Fibroblast of skin of left biceps (primary cell): ENCODE data around the gene MTREX.
"Not testable (repeated sequence)": the region's sequence is repeated elsewhere in the genome, so short reads cannot be mapped to it uniquely, and the experiment has no call there.

Experiments used
- DNase-seq, 2 experiments: peaks; one replicate each; pipeline ENCODE4 v3.0.0-alpha.2; 2013; ENCODE audit warnings: low read depth in 2 of 2

The MTREX gene

DNA sequence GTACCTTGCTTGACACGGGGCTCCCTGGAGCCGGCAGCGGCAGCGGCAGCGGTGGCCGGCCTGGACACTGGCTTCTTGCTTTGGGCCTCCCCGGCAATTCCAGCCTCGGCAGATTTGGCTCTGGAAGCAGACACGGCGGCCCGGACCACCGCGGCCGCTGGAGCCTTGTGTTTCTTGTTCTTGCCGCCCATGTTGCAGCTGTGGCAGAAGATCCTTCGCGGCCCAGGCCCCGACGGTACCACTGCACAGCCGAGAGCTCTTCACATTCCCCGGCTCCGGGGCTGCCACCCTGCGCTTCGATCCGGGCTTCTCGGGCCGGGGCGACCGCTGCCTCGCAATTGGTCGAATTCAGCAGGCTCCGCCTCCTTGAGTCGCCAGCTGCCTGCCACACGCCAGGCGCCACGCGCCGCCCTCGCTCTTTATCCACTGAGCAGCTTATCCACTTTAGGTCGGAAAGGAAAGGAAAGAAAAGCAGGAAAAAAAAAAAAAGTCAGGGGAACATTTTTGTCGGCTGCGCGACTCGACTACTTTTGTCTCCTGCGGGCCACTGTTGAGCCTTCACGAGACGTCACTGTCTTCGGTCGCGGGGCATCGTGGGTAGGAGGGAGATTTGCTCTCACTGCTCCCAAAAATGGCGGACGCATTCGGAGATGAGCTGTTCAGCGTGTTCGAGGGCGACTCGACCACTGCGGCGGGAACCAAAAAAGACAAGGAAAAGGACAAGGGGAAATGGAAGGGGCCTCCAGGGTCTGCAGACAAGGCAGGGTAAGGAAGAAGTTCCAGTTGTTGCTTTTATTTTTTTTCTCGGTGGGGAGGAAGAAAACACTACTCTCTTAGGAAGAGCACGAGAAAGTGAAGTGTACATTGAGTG lies at the start of gene MTREX, which contains the start of gene DHX29:
Gene MTREX, plus strand, starts transcription at position 607 of the 871 bp plus-strand sequence. Its CDS starts 25 bp downstream, at position 632.
Gene DHX29, minus strand, starts transcription at position 312 of the 871 bp plus-strand sequence. Its CDS starts 121 bp downstream, at position 191.
- DNase-seq = peak; percentile 81 to 82

GRCh38 chr5:55258339-55258738 lies 49.5 kb upstream of the MTREX start:
- DNase-seq = no peak

DNA sequence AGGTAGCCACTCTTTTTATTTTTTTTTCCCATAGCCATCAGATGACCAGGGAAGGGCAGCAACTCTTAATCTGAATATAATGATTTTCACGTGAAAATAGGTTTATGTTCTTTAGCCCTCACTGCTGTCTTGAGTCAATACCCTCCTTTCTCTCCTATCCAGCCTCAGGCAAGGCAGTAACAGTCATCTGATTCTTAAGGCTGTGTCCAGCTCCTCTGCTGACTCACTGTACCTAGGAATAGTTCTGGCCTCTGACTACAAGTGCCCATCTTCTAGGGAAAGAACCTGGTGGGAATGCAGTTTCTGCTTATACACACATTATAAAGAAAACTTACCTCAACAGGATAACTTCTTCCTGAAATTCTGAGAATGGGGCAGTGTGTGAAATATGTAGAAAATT lies 31.0 kb upstream of the MTREX start:
- no peak for DNase-seq

DNA sequence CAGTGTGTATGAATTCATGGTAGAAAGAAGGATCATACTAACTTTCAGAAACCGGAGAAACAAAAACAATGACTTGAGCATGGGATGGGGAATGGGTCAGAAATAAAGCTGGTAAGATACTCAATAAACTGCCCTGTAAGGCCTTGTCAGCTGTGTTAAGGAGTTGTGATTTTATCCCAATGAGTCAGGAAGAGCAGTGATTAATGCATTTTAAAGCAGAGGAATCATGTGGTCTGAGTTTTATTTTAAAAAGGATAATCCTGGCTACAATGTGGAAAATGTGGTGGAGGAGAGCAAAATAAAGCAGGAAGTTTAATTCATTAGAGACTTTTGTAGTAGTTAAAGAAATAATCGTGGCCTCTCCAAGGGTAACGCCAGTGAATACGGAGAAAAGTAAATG lies 29.0 kb upstream of the MTREX start:
- peak in 1 of 2 experiments; percentile 2 for DNase-seq

DNA sequence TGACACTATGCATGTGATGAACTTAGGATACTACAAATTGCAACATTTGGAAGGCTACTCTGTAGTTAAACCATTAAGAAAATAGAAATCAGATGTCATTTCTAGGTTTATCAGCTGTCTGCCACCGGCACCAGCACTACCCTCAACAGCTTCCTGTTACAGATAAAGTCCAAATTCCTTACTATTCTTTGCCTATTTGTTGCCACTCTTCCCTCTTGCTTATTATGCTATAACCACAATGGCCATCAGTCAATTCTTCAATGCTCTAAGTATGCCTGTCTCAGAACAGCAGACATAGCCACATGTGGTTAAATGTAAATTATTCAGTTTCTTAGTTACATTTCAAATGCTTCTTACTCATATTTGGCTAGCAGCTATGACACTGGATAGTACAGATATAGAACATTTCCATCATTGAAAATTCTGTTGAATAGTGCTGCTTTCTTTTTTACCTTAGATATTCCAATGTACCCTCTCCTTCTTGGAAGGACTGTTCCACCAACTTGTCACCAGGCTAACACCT lies 21.3 kb upstream of the MTREX start:
- no peak for DNase-seq

DNA sequence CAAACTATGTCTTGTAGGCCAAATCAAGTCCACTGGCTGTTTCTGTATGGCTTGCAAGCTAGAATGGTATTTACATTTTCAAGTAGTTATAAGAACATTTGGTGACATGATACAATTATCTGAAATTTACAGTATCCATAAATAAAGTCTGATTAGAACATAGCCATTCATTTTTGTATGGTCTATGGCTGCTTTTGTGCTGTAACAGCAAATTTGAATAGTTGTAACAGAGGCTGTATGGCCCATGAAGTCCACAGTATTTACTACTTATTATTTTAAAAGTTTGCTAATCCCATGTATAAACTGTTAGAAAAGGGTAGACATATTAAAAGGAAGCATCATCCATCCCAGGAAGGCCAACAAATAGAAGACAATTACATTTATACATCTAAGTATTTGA lies 18.0 kb upstream of the MTREX start:
- DNase-seq = no peak

DNA sequence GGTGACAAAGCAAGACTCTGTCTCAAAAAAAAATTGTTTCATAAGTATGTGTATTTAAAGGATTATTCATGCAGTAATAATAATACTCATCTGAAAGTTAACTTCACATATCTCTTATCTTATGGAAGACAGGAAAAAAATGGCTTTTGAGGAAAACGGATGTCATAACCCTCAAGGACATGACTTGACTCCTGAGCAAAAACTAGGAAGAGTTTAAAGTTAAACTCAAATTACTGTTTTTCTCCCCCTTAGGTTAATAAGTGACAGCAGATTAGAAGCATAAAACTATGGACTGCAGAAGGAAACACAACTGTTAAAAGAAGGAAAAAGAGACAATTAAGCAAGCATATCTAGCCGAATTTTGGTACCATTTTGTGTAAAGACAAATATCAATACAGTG lies 16.8 kb upstream of the MTREX start:
- DNase-seq = no peak

DNA sequence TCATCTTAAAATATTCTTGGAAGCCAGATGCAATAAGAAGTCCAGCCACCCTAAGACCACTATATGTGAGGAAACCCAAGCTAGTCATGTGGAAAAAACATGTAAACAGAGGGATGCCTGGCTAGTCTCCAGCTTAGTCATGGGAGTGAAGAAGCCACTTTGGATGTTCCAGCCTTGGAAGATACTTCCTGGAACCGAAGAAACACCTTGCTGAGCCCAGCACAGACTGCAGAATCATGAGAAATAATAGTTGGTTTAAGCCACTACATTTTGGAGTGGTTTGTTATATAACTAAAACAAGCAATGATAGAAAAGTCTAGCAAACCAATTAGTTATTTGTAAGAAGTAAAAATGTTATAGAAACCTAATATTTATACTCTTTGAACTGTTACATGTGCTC lies 12.9 kb upstream of the MTREX start:
- no peak for DNase-seq

DNA sequence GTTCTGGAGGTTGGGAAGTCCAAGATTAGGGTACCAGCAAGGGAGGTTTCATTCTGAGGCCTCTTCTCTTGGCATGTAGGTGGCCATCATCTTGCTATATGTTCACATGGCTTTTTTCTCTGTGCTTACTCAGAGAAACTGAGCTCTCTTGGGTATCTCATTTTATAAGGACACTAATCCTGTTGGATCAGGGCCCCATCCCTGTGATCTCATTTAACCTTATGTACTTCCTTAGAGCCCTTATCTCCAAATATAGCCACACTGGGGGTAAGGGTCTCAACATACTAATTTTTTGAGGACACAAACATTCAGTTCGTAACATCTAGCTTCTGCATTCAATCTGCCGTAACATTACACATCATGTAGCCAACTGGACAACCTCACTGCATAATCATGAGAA lies 6.9 kb upstream of the MTREX start:
- DNase-seq = no peak

GRCh38 chr5:55303238-55303690 lies 4.5 kb upstream of the MTREX start:
- peak; percentile 80 to 83 for DNase-seq

- no peak for DNase-seq
Observed at GRCh38 chr5:55304584-55304983, 3.2 kb upstream of the MTREX start.

DNA sequence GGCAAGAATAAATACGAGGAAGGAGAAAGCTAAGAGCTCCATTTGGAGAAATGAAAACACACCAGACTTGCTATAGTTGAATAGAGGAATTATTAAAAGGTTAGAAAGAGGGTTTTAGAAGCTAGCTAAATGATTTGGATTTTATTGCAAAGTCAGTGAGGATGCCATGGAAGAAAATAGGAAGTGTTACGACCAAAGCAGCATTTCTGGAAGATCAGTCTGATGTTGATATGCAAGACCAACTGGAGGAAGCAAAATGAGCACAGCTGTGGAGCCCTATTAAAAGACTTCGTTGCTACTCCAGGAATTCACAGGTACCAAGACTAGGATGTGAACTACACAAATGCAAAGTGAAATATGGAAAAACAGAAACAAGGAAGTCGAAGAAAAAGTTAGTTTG lies 2.4 kb upstream of the MTREX start:
- no peak for DNase-seq

GRCh38 chr5:55306641-55307382 lies 977 bp upstream of the MTREX start:
- no peak for DNase-seq

GRCh38 chr5:55308254-55308836 lies 556 bp downstream of the MTREX start:
- DNase-seq = no peak

DNA sequence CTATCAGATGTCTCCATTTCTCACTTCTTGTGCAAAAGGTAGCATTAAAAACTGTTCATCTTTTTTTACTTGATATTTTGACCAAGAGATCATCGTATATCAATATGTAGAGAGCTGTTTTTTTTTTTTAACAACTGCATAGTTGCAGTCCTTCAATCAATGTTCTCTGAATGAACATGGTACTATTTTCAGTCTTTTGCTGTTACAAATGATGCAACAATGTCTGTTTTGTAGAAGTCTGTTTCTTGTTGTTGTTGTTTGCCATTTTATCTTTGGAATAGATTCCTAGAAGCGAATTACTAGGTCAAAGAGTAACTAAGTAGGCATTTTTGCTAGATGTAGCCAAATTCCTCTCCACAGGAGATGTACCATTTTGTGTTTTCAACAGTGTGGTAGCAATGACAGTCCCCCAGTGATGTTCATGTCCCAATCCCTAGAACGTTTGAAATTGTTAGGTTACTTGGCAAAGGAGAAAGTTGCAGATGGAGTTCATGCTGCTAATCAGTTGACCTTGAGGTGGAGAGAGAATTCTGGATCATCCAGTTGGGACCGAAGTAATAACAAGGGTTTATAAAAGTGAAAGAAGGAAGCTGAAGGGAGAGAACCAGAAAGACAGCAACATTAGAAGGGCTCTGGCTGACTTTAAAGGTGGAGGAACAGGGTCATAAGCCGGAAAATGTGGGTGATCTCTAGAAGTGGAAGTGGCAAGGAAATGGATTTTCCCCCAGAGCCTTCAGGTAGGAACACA lies 6.3 kb downstream of the MTREX start:
- no peak for DNase-seq

DNA sequence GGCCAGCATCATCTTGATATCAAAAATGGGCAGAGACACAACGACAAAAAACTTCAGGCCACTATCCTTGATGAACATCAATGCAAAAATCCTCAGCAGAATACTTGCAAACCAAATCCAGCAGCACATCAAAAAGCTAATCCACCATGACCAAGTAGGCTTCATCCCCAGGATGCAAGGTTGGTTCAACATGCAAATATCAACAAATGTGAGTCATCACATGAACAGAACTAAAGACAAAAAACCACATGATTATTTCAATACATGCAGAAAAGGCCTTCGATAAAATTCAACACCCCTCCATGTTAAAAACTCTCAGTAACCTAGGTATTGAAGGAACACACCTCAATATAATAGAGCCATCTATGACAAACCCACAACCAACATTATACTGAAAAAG lies 8.5 kb downstream of the MTREX start:
- DNase-seq = no peak

DNA sequence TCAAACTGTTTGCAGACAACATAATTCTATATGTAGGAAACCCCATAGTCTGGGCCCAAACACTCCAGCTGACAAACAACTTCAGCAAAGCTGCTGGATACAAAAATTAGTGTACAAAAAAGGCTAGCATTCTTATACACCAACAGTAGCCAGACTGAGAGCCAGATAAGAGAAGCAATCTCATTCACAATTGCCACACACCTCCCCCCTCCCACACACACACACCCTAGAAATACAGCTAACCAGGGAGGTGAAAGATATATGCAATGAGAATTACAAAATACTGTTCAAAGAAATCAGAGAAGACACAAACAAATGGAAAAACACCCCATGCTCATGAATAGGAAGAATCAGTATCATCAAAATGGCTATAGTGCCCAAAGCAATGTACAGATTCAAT lies 9.0 kb downstream of the MTREX start:
- DNase-seq = no peak

DNA sequence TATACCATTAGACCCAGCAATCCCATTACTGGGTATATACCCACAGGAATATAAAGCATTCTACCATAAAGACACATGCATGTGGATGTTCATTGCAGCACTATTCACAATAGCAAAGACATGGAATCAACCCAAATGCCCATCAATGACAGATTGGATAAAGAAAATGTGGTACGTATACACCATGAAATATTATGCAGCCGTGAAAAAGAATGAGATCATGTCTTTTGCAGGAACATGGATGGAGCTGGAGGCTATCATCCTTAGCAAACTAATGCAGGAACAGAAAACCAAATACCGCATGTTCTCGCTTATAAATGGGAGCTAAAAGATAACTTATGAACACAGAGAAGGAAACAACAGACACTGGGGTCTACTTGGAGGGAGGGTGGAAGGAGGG lies 10.4 kb downstream of the MTREX start:
- not testable (repeated sequence) for DNase-seq

GRCh38 chr5:55319491-55319890 lies 11.7 kb downstream of the MTREX start:
- peak in 1 of 2 experiments; percentile 31 for DNase-seq

DNA sequence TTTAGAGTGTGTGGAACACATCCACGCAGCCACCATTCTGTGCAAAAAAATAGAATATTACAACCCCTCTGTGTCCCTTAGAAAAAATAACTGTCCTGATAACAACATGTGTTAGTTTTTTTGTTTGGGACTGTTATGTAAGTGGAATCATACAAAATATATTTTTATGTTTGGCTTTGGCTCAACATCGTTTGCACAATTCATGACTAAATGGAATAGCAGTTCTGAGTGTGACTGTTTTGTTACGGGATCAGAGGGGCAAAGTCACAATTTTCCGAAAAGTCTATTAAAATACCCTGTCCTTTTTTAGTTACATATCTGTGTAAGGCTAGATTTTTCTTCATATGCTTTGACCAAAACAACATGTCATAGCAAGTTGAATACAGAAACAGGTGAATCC lies 12.8 kb downstream of the MTREX start:
- DNase-seq = no peak

GRCh38 chr5:55324006-55324405 lies 16.2 kb downstream of the MTREX start:
- DNase-seq = no peak
